HepG2 (cell line): ENCODE results near the gene RDH13. TPM values are rescaled to one million over a fixed set of nuclear protein-coding genes. Genes with fewer than 3 reads are reported as not detected.

Experiments used
- CREB1 ChIP-seq, 2 experiments: fragments of 450-650 bp in 1 of 2; IDR thresholded peaks; 2 replicates each; pipeline ENCODE4 v1.6.1; 2016 to 2017; ENCODE audit warnings: control low read depth in 1 of 2, mild to moderate bottlenecking in 1 of 2, missing compliant biosample characterization in 1 of 2, missing genetic modification characterization in 1 of 2
- DBP ChIP-seq: sonication (generic); formaldehyde crosslinking; IDR thresholded peaks from 2 replicates; pipeline ENCODE4 v1.4.0; 2020; ENCODE audit warnings: missing genetic modification reagents; ENCODE audit errors: not compliant biosample characterization
- HBP1 ChIP-seq: IDR thresholded peaks from 2 replicates; pipeline ENCODE4 v1.6.1; 2016; ENCODE audit warnings: low read depth, control low read depth
- HIVEP1 ChIP-seq: sonication (generic); formaldehyde crosslinking; IDR thresholded peaks from 2 replicates; pipeline ENCODE4 v1.4.0; 2020; ENCODE audit warnings: mild to moderate bottlenecking, missing genetic modification reagents
- HMGA1 ChIP-seq: sonication (generic); formaldehyde crosslinking; conservative IDR thresholded peaks from 2 replicates; pipeline ENCODE4 v1.4.0; 2020; ENCODE audit warnings: missing genetic modification reagents
- KAT2B ChIP-seq: fragments of 150-350 bp; IDR thresholded peaks from 2 replicates; pipeline ENCODE4 v1.6.1; 2014; ENCODE audit warnings: low read depth, low read length, borderline replicate concordance
- NFE2L1 ChIP-seq: sonication (generic); formaldehyde crosslinking; IDR thresholded peaks from 2 replicates; pipeline ENCODE4 v1.4.0; 2020; ENCODE audit warnings: missing genetic modification reagents, mild to moderate bottlenecking, borderline replicate concordance
- PRPF4 ChIP-seq: fragments of 200-400 bp; formaldehyde crosslinking; IDR thresholded peaks from 2 replicates; pipeline ENCODE4 v1.6.1; 2016; ENCODE audit warnings: low read length, low read depth; ENCODE audit not compliant: poor library complexity, severe bottlenecking
- RELA ChIP-seq: sonication (generic); formaldehyde crosslinking; IDR thresholded peaks from 2 replicates; pipeline ENCODE4 v1.4.0; 2020; ENCODE audit warnings: missing genetic modification reagents
- SMAD9 ChIP-seq: sonication (generic); formaldehyde crosslinking; IDR thresholded peaks from 2 replicates; pipeline ENCODE4 v1.5.1; 2020; ENCODE audit warnings: mild to moderate bottlenecking, missing genetic modification reagents
- SNAPC4 ChIP-seq: sonication (generic); formaldehyde crosslinking; IDR thresholded peaks from 2 replicates; pipeline ENCODE4 v1.4.0; 2020; ENCODE audit warnings: mild to moderate bottlenecking, missing genetic modification reagents
- SP5 ChIP-seq: IDR thresholded peaks from 2 replicates; pipeline ENCODE4 v1.6.1; 2016; ENCODE audit warnings: low read depth, borderline replicate concordance
- THAP7 ChIP-seq: sonication (generic); formaldehyde crosslinking; IDR thresholded peaks from 2 replicates; pipeline ENCODE4 v1.8.1; 2023; ENCODE audit warnings: mild to moderate bottlenecking, missing genetic modification reagents
- TMF1 ChIP-seq: sonication (generic); formaldehyde crosslinking; IDR thresholded peaks from 2 replicates; pipeline ENCODE4 v1.8.1; 2022; ENCODE audit warnings: low read depth, missing genetic modification reagents
- TRIM24 ChIP-seq: sonication (generic); formaldehyde crosslinking; IDR thresholded peaks from 2 replicates; pipeline ENCODE4 v1.8.0; 2022; ENCODE audit warnings: mild to moderate bottlenecking, missing genetic modification reagents
- ZFX ChIP-seq: sonication (generic); formaldehyde crosslinking; IDR thresholded peaks from 2 replicates; pipeline ENCODE4 v1.4.0; 2020; ENCODE audit warnings: mild to moderate bottlenecking, low read depth, missing genetic modification reagents, moderate library complexity
- ZNF18 ChIP-seq: sonication (generic); formaldehyde crosslinking; IDR thresholded peaks from 2 replicates; pipeline ENCODE4 v1.8.0; 2022; ENCODE audit warnings: mild to moderate bottlenecking, missing genetic modification reagents; ENCODE audit not compliant: insufficient replicate concordance
- ZNF230 ChIP-seq: sonication (generic); formaldehyde crosslinking; IDR thresholded peaks from 2 replicates; pipeline ENCODE4 v1.4.0; 2020; ENCODE audit warnings: mild to moderate bottlenecking, missing genetic modification reagents
- ZNF282 ChIP-seq: fragments of 450-650 bp; IDR thresholded peaks from 2 replicates; pipeline ENCODE4 v1.6.1; 2018; ENCODE audit not compliant: partially characterized antibody
- ZNF335 ChIP-seq: sonication (generic); formaldehyde crosslinking; IDR thresholded peaks from 2 replicates; pipeline ENCODE4 v1.4.0; 2020; ENCODE audit warnings: missing genetic modification reagents
- polyA plus RNA-seq, 8 experiments: library from polyadenylated mRNA; depleted of rRNA in 3 of 8; stranded (reverse) in 7 of 8; unstranded in 1 of 8; fragments of >200 nt; fragmentation: Illumina TruSeq in 4 of 8; extraction: Trizol in 4 of 8; gene quantifications; 2 replicates each; pipeline versions ENCODE4 v1.2.1 to v1.2.3, GENCODE V29; 2011 to 2016; ENCODE audit warnings: low read depth in 4 of 8, missing spikeins in 1 of 8, mixed read lengths in 1 of 8; ENCODE audit not compliant: insufficient read depth in 1 of 8
- total RNA-seq, 5 experiments: library from RNA; depleted of rRNA; stranded (reverse); fragments of >200 nt; fragmentation: Illumina TruSeq; extraction: Trizol; gene quantifications; 2 replicates each; pipeline ENCODE4 v1.2.3, GENCODE V29; 2016; ENCODE audit warnings: low read depth in 1 of 5

The RDH13 gene
- total and polyA plus RNA-seq, 2 of the 13 experiments (the other 11 are each of a cell fraction or from before 2014, with no cell fraction given): 13.4 to 21.5 TPM

- TF ChIP-seq SNAPC4 (CRISPR knock-in tag) (no peak), HIVEP1 (CRISPR knock-in tag) (no peak), TMF1 (CRISPR knock-in tag) (no peak), RELA (no peak), ZNF230 (CRISPR knock-in tag) (no peak; the same call in 1 of the 2 replicates), HBP1 (CRISPR knock-in tag) (no peak), HMGA1 (no peak), ZNF18 (CRISPR knock-in tag) (no peak), ZNF282 (no peak), THAP7 (CRISPR knock-in tag) (no peak), NFE2L1 (CRISPR knock-in tag) (no peak), TRIM24 (CRISPR knock-in tag) (no peak), ZFX (CRISPR knock-in tag) (peak; percentile 54; the same call in 1 of the 2 replicates), SMAD9 (CRISPR knock-in tag) (no peak), KAT2B (no peak), ZNF335 (CRISPR knock-in tag) (no peak), CREB1 (IDR thresholded peaks at IDR 0.05) (peak; percentile 99), CREB1 (CRISPR knock-in tag; IDR thresholded peaks at IDR 0.05) (peak; percentile 86), DBP (CRISPR knock-in tag) (no peak), PRPF4 (no peak), SP5 (CRISPR knock-in tag) (peak; percentile 61; the same call in 1 of the 2 replicates)
Measured at GRCh38 chr19:55062735-55063491, at the start of gene RDH13 (continued).
